ENCODE results near the gene METRN. TPM values are rescaled to one million over a fixed set of nuclear protein-coding genes. Genes with fewer than 3 reads are reported as not detected.

The METRN gene
- polyA plus RNA-seq, 1 experiment = 33.7 TPM

GRCh38 chr16:745739-746138 is 30.8 kb downstream of the METRN start:
- H3K36me3 ChIP-seq (ENCODE audit: control insufficient read depth, insufficient read depth, low read length) = no peaks in the 10 kb centered on the region
- DNase-seq (ENCODE audit: low read depth) = no peak
- TF ChIP-seq CTCF (IDR thresholded peaks at IDR 0.05; ENCODE audit: insufficient read depth, low read depth, low read length) = peak; percentile 31; the same call in 1 of the 2 replicates
- ChIA-PET POLR2A (no interaction called here), CTCF (interaction anchor here (0.6 kb wide), 1 partner anchor 635 kb away, joined by 3 read pairs; no protein-coding TSS in a partner anchor)
- no peaks in the 10 kb centered on the region for H3K27me3 ChIP-seq (ENCODE audit: control insufficient read depth, insufficient read depth, low read length)
- no peak overlapping the region for H3K4me3 ChIP-seq (ENCODE audit: low read depth, low read length)

- ChIA-PET POLR2A (no interaction called here), CTCF (interaction anchor here (0.6 kb wide), 1 partner anchor 634 kb away, joined by 3 read pairs; no protein-coding TSS in a partner anchor)
- H3K4me3 ChIP-seq (ENCODE audit: low read depth, low read length) = no peak overlapping the region
- no peak for DNase-seq (ENCODE audit: low read depth)
- H3K36me3 ChIP-seq (ENCODE audit: control insufficient read depth, insufficient read depth, low read length) = no peaks in the 10 kb centered on the region
- no peaks in the 10 kb centered on the region for H3K27me3 ChIP-seq (ENCODE audit: control insufficient read depth, insufficient read depth, low read length)
- no peak for TF ChIP-seq CTCF (IDR thresholded peaks at IDR 0.05; ENCODE audit: insufficient read depth, low read depth, low read length)
Observed at GRCh38 chr16:746637-747036, 31.7 kb downstream of the METRN start.

GRCh38 chr16:747978-748746 is 33.2 kb downstream of the METRN start:
- POLR2A ChIA-PET = no interaction called here
- DNase-seq (ENCODE audit: low read depth) = no peak
- CTCF ChIA-PET = interaction anchor here (0.8 to 1.7 kb wide), 3 partner anchors 13 to 38 kb away, joined by 3 to 5 read pairs (median 4); partner anchors contain the start of gene MSLN
- TF ChIP-seq CTCF (IDR thresholded peaks at IDR 0.05; ENCODE audit: insufficient read depth, low read depth, low read length) = no peak
- Histone ChIP-seq H3K36me3 (ENCODE audit: control insufficient read depth, insufficient read depth, low read length) (no peaks in the 10 kb centered on the region), H3K27me3 (ENCODE audit: control insufficient read depth, insufficient read depth, low read length) (no peaks in the 10 kb centered on the region), H3K4me3 (ENCODE audit: low read depth, low read length) (no peak overlapping the region)

- CTCF ChIA-PET = interaction anchor here (0.8 to 2.7 kb wide), 5 partner anchors 8 to 37 kb away, joined by 3 to 12 read pairs (median 4); partner anchors contain the start of genes CIAO3 and MSLN
- TF ChIP-seq CTCF (IDR thresholded peaks at IDR 0.05; ENCODE audit: insufficient read depth, low read depth, low read length) = no peak
Observed at GRCh38 chr16:749010-749409, 34.1 kb downstream of the METRN start.

GRCh38 chr16:750485-750884 is 35.6 kb downstream of the METRN start:
- no peak overlapping the region for H3K4me3 ChIP-seq (ENCODE audit: low read depth, low read length)
- no peak for DNase-seq (ENCODE audit: low read depth)
- TF ChIP-seq CTCF (IDR thresholded peaks at IDR 0.05; ENCODE audit: insufficient read depth, low read depth, low read length) = no peak
- H3K27me3 ChIP-seq (ENCODE audit: control insufficient read depth, insufficient read depth, low read length) = 0 out of 2 replicates have a peak, but pooled peaks cover 3% of the 10 kb centered on the region
- ChIA-PET POLR2A (no interaction called here), CTCF (interaction anchor here (0.5 to 2.7 kb wide), 4 partner anchors 10 to 40 kb away, joined by 3 to 12 read pairs (median 7); partner anchors contain the start of gene CIAO3)
- H3K36me3 ChIP-seq (ENCODE audit: control insufficient read depth, insufficient read depth, low read length) = no peaks in the 10 kb centered on the region

More at GRCh38 chr16:749010-749409, 34.1 kb downstream of the METRN start:
- 0 out of 2 replicates have a peak, but pooled peaks cover 3% of the 10 kb centered on the region for H3K27me3 ChIP-seq (ENCODE audit: control insufficient read depth, insufficient read depth, low read length)
- H3K36me3 ChIP-seq (ENCODE audit: control insufficient read depth, insufficient read depth, low read length) = no peaks in the 10 kb centered on the region
- no peak overlapping the region for H3K4me3 ChIP-seq (ENCODE audit: low read depth, low read length)
- peak; percentile 73 for DNase-seq (ENCODE audit: low read depth)
- POLR2A ChIA-PET = interaction anchor here (0.7 kb wide), 1 partner anchor 13 kb away, joined by 3 read pairs; no protein-coding TSS in a partner anchor

Measured in BJ (cell line).